Activated naive CD8-positive, alpha-beta T cell treated with anti-CD3 and anti-CD28 coated beads, Interleukin-2, amount 50 U/mL, for 16 hours (primary cell): Measurements from ENCODE around the gene ANKRD34A.

Source experiments
- DNase-seq: peaks from one replicate; pipeline ENCODE4 v3.0.0-alpha.2; 2020; ENCODE audit warnings: low read depth, low spot score

The ANKRD34A gene

GRCh38 chr1:145990249-145990855 is 26.0 kb upstream of the ANKRD34A start:
- DNase-seq = no peak

DNA sequence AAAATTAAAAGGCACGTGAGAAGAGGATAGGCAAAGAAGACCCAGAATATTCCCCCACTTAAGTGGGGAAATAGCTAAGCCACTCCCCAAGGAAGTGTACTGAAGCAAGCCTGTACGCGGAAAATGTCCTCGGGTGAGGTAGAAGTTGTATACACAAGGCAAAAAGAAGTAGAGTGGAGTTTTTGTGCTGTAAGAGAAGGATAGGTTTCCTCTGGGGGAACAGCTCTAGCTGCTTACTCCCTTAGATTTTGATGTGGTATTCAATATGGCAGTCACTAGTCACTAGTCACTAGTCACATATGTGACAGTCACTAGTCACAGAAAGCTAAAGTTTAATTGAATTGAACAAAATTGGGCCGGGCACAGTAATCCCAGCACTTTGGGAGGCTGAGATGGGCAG is 24.4 kb upstream of the ANKRD34A start:
- DNase-seq = no peak

- DNase-seq = no peak
Measured at GRCh38 chr1:145987926-145988325, 23.6 kb upstream of the ANKRD34A start.

DNA sequence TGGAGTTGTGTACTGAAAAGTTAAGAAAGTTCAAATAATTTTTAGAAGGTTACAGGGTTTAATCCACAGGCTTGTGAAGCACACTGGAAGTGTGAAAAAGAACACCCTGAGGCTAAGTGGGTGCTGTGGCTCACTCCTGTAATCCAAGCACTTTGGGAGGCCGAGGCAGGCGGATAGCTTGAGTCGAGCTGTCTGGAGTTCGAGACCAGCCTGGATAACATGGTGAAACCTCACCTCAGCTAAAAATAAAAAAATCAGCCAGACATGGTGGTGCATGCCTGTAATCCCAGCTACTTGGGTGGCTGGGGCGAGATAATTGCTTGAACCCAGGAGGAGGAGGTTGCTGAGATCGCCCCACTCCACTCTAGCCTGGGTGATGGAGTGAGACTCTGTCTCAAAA is 22.2 kb upstream of the ANKRD34A start:
- no peak for DNase-seq

- DNase-seq = no peak
Measured at GRCh38 chr1:145985502-145986439, 21.4 kb upstream of the ANKRD34A start.

DNA sequence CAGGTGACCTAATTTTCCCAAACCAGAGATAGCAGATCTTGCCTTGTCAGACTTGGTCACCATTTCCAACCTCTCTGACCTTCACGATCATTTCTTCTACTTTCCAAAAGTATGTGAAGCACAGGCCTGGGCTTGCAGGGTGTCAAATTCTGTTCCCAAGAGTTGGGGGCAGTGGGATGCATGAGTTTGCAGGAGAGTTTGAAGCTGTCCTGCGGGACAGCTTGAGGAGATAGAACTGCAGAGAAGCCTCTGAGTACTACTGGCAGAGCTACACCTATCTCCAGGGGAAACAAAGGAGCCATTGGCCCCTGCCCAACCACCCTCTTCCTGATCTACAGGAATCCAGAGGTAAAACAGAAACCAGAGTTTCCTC is 20.7 kb upstream of the ANKRD34A start:
- no peak for DNase-seq

- DNase-seq = no peak
Measured at GRCh38 chr1:145983960-145984830, 19.8 kb upstream of the ANKRD34A start.

DNA sequence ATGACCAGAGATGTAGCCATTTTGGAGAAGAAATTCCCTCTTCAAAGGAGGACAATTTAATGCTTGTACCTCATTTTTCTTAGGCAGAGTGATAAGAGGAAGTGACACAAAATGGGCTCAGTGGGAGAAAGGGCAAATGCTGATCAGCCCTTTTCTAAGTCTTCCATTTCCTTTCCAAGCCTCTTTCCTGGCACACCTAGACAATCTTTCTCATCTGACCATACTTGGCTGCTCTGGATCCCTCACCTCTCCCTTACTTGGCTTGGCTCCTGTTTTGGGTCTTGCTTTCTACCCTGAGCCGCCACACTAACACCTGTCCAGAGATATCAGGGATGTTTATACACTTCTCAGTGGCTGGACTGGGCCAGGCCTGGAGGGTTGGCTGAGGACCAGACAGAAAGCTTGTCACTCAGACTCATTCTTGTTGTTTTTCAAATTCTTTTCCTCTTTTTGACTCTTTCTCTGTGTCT is 18.9 kb upstream of the ANKRD34A start:
- DNase-seq = no peak

- no peak for DNase-seq
Measured at GRCh38 chr1:145982010-145982723, 17.8 kb upstream of the ANKRD34A start.

DNA sequence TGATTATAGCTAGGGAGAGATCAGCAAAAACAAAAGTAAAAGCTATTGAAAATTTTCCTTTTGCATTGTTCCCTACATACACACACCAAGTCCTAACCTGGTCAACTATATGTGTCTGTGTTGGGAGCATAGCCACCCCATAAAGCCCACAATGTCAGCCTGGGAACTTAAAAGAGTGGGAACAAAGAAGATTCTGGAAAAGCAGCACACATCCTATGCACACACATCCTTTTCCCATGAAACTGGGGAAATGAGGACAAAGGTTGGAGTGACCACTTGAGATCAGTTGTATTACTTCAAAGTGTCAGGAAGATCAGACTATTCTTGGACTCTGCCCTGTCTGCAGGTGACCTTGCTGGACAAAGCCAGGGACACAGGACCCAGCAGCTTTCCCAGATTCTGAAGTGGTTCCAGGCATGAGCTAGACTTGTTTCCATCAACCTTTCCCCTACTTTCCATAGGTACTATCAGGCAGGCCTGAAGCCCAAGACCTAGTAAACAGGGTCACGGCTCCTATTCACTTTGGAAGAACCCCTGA is 16.2 kb upstream of the ANKRD34A start:
- DNase-seq = no peak

DNA sequence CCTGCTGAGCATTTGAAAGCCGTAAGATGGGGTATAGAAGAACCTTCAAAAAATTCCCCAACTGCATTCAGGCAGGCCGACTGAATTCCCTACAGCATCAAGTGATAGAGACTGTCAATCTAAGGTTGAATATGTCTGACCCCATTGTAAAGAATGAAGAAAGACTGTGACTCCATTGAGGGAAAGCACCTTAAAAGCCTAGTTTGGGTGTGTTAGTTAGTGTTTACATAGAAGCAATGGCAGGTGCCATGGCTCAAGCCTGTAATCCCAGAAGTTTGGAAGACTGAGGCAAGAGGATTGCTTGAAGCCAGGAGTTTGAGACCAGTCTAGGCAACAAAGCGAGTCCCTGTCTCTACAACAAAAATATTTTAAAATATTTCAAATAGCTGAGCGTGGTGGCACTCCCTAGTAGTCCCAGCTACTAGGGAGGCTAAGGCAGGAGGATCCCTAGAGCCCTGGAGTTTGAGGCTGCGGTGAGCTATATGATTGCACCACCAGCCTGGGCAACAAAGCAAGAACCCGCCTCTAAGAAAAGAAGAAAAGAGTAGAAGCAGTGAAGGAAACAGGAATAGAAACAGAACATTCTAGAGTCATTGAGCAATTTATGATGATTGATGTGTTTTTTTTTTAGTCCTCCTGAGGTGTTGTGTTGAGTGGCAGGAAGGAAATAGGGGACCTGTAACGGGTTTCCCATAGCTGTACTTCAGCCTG is 15.5 kb upstream of the ANKRD34A start:
- DNase-seq = no peak

- peak; percentile 56 for DNase-seq
Measured at GRCh38 chr1:145978854-145979745, 14.7 kb upstream of the ANKRD34A start.

DNA sequence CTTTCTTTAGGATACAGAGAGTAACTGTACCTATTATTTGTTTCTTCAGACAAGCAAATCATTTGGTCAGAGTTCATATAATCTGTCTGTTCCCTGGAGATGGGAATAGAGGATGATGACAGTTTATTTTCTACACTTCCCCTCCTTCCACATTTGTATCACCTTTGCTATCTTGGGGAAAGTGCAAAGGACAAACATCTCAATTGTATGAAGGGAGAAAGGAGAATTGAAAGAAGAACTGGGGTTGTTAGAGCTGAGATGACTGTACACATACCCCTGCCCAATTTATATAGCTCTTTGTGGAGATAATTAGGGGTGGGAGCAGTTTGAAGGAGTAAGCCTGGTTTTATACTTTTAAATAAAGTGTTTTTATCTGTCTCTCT is 14.1 kb upstream of the ANKRD34A start:
- no peak for DNase-seq

- DNase-seq = no peak
Measured at GRCh38 chr1:145977486-145978470, 13.4 kb upstream of the ANKRD34A start.

- DNase-seq = no peak
Measured at GRCh38 chr1:145977016-145977415, 12.6 kb upstream of the ANKRD34A start.

DNA sequence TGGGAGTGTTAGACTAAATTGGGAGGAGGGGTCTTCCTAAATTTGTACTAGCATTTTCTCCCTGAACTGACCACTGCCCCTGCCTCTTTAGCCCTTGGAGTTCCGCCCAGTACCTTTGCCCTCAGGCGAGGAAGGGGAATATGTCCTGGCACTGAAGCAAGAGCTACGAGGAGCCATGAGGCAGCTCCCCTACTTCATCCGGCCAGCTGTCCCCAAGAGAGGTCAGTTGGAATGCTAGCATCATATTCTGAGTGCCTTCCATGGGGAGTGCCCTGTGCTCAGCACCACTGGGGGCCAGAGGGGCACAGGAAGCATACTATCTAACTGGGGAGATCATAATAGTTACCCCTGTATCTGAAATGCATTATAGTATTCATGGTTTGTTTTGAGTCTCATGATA is 10.8 kb upstream of the ANKRD34A start:
- no peak for DNase-seq

GRCh38 chr1:145974721-145975120 is 10.3 kb upstream of the ANKRD34A start:
- DNase-seq = no peak

DNA sequence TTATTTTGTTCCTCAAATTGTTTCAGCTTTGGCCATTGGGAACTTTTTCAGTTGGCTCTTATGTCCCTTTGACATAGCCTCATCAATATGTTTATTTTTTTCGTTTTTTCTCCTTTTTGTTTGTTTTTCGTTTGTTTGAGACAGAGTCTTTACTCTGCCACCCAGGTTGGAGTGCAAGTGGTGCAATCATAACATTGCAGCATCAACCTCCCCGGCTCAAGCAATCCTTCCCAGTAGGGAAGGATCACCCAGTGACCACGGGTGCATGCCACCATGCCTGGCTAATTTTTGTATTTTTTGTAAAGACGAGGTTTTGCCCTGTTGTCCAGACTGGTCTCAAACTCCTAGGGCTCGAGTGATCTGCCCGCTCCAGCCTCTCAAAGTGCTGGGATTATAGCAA is 8.2 kb upstream of the ANKRD34A start:
- no peak for DNase-seq
